ENCODE results near the gene CHD9NB.

CHD9NB gene

DNA sequence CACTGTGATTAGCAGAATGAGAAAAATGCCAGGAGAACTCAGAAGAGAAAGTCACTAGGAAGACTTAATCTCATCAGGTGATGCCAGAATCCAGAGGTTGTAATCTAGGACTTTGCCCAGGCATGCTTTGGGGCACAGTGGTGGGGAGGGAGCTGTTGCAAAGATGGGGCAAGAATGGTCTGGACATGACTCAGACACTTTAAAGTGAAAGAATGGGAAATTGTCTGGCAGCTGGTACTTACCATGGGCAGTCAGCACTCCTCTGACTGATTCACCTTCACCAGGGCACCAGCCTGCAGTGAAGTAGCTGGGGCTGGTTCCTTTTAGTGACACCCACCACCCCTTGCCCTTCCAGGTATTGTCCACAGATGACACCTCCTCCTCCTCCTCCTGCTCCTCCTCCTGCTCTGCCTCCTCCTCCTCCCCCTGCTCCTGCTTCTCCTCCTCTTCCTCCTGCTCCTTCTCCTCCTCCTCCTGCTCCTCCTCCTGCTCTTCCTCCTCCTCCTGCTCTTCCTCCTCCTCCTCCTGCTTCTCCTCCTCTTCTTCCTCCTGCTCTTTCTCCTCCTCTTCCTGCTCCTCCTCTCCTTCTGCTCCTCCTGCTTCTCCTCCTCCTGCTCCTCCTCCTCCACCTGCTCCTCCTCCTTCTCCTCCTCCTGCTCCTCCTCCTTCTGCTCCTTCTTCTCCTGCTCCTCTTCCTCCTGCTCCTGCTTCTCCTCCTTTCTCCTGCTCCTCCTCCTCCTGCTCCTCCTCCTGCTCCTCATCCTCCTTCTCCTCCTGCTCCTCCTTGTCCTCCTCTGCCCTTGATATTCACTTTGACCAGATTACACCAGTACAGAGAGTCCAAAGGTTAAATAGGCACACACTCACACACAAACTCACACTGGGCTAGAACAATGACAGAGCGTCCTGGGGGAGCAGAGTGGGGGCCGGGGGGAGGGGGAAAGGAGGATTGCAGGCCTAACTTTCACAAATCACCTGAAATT is at the start of gene CHD9NB:
Gene CHD9NB, minus strand, starts transcription at position 379 of the 983 bp plus-strand sequence. CDS start 8,739 bp downstream, outside the sequence.
- DNase-seq (ENCODE audit: low read depth) = no peak

DNA sequence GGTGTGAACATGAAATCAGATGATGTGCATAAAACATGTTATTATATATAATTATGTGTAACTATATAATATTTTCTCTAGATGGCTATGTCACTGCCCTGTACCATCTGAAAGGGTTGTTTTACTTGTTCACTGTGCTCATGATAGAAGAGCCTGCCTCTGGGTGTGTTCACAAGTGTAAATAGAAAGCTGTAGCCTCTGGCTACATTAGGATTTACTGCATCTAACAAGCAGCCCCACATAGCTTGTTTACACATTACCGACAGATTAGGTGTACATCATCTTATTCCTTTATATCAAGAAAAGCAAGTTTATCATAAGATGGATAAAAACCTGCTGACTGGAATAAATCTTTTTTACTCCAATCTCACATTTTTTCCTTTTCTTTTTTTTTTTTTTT is 48.2 kb upstream of the CHD9NB start:
- DNase-seq (ENCODE audit: low read depth) = no peak

DNA sequence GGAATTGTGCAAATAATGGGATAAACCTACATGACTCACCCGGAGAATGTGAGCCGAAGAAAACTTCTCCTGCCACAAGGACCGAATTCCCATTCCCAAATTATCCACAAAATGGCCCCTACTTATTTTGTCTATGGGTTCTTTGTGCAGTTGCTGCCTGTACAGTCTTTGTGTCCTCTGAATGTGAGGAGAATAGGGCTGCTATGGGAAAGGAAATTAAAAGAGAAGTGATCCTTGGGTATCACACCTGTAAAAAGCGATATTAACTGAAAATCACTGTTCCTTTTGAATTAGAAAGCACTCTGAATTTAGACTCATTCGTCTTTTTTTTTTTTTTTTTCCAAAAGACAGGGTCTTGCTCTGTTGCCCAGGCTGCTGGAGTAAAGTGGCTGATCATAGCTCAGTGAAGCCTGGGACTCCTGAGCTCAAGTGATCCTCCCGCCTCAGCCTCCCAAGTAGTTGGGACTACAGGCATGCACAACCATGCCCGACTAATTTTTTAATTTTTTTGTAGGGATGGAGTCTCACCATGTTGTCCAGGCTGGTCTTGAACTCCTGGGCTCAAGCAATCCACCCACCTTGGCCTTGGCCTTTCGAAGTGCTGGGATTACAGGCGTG is 47.5 kb upstream of the CHD9NB start:
- no peak for DNase-seq (ENCODE audit: low read depth)

DNA sequence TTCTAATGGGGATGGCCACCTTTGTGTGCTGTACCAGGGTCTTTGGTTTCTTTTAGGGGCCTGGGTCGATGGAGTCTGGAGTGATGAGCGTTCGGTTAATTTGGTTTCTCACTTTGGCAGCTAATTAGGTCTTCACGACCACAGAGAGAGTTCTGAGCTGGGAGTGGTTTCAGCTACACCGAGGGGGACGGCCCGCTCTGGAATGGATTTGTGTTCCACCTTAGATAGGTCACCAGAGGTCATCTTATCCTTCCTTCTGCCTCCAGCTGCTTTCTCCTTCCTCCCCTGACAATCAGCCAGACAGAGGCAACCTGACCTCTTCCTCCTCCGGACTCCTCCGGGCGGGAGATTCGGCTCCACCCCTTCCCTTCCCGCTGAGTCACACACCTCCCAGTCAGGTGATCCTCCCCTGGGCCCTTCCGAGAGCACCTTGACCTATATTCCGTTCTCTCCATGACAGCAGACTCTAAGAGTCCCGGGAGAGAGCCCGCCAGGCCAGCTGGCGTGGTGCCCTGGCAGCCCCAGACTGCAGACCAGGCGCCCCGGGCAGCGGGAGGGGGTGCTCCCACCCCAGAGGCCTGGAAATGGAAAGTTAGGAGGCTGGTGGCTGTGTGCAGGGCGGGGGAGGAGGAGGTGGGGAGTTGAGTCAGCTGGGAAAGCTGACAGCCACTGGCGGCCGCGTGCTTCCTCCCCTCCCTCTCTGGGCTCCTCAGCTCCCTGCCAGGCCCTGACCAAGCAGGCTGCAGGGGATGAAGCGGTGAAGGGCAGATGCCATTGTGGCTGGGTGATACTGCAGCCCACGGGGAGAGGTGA is 46.8 kb upstream of the CHD9NB start:
- DNase-seq (ENCODE audit: low read depth) = peak; percentile 37

DNA sequence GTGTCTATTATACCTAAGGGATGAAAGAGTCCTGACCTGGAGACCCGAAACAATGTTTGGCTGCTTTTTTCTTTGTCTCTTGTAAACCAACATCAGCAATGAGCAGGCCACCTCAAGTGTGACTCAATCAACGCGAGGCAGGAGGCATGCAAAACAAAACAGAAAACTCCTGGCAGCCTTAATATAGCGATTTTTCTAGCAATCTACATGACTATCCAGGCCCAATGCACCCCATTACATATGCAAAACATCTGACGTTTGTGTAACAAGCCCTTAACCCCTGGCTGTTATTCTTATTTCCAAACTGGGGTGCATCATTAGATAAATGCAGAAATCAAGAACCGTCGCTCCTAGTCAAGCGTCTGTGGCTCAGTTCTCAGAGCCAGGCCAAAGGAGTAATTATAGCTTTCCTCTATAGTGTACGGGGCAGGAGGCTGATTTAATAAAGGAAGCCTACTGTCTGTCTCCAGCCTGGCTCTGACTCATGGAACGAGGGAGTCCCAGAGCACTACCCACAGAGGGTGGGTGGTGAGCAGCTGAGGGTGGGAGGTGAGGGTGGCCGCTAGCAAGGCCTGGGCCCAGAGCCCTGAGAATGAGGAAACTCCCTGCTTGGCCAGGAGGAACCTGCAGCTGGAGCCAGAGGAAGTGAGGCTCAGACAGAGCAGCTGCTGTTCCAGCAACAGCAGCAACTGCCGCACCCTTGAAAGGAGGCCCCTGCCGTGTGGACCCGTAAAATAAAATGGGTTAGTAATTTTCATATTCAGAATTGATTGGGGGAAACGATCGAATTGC is 46.0 kb upstream of the CHD9NB start:
- DNase-seq (ENCODE audit: low read depth) = peak; percentile 39

DNA sequence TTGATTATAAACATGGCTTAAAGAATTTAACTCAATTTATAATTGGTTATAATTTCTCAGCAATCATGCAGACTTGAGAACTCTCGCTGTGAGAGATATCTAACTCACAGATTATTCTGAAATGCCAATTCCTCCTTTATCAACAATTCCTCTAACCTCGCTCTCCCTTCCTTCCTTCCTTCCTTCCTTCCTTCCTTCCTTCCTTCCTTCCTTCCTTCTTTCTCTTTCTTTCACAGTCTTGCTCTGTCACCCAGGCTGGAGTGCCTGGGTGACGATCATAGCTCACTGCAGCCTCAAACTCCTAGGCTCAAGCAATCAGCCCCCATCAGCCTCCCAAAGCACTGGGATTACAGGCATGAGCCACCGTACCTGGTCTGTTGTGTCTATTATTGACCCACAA is 44.5 kb upstream of the CHD9NB start:
- no peak for DNase-seq (ENCODE audit: low read depth)

DNA sequence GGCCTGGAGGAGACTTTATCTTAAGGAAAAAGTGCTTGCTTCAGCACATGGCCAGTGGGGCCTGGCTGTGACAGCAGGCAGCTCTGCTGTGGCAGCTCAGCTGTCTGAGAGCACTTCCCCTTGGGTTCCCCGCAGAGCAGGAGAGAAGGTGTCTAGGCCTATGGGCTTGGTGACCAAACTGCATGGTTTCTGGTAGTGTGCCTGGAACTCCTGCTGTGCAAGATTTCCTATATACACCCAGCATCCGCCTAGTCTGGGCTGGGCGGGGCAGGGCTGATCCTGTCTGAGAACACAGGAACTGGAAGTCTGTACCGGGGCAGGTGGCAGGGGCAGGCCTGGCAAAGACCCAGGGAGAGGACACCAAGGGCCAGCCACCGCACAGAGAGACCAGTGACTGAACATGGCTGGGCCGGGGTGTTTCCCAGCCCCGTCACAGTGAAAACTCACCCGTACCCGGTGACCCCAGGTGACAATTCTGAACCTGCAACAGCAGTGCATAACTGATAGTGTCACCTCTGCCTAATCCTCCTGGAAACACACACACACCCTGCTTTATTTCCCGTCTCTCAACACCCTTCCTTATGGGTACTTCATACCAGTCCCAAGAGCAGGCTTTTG is 41.4 kb upstream of the CHD9NB start:
- peak; percentile 2 for DNase-seq (ENCODE audit: low read depth)

DNA sequence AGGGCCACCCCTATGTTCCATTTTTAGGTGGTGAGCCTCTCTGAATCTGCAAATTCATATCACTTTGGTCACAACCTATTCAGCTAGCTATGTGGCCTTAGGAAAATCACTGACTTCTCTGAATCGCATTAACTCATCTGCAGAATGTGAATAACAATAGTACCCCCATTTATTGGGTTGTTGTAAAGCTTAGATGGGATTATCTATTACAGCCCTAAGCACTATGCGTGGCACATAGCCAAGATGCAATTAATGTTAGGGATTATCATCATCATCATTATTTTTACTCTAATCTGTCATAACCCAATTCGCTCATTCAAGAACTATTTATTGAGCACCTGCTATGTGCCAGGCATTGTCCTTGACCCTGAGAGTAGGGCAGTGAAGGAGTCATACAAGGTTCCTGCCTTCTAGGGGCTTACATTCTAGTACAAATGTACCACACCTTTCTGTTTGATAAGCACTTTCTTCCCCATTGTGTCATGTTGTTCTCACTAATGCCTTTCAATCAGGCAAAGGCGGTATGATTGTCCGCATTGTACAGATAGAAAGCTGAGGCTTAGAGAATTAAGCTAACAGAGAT is 40.6 kb upstream of the CHD9NB start:
- DNase-seq (ENCODE audit: low read depth) = no peak

DNA sequence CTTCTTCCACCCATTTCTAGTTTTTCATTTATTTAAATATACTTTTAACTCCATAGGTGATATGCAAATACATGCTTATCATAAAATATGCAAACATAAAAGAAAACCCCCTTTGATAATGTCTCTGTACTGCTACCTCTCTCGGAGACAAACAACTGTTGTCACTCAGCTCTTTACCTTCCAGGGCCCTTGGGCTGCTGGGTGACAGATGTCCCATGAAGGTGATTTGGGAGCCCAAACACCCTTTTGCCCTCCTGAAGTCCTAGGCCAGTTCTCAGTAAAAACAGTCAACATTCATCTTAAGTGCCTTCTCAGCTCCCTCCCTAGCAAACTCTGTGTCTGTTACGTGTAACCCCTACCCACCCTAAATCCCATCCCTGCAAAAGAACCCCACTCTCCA is 39.6 kb upstream of the CHD9NB start:
- no peak for DNase-seq (ENCODE audit: low read depth)

DNA sequence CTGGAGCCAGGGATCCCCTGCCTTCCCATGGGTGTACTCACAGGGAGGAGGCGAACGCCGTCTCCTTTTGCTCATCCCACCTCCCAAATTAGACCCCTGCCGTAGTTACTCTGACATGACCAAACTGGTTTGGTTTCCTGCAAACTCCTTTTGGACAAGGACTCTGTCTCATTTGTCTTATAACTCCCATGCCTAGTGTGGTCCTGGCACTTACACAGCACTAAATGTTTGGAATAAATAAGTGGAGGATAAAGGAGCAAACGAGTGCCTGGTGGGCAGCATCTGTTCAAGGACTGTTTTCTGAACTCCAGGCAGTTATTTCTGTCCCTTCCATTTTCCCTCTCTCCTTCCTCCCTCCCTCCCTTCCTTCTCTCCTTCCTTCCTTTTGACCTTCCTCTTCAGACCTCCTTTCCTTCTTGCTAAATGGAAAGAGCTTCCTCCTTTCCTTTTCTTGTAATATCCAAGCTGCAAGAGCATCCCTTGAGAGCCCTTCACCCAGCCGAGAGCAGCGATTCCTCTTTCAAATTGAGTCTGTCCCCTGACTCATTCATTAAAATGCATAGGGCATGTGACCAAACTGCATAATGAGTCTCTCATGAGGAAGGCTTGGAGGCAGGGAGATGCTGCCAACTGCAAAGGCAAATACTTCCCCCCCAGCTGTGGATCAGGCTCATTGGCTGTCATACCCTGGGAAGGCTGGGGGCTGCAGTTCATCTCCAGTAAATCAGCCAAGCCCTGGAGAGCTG is 38.9 kb upstream of the CHD9NB start:
- DNase-seq (ENCODE audit: low read depth) = no peak

DNA sequence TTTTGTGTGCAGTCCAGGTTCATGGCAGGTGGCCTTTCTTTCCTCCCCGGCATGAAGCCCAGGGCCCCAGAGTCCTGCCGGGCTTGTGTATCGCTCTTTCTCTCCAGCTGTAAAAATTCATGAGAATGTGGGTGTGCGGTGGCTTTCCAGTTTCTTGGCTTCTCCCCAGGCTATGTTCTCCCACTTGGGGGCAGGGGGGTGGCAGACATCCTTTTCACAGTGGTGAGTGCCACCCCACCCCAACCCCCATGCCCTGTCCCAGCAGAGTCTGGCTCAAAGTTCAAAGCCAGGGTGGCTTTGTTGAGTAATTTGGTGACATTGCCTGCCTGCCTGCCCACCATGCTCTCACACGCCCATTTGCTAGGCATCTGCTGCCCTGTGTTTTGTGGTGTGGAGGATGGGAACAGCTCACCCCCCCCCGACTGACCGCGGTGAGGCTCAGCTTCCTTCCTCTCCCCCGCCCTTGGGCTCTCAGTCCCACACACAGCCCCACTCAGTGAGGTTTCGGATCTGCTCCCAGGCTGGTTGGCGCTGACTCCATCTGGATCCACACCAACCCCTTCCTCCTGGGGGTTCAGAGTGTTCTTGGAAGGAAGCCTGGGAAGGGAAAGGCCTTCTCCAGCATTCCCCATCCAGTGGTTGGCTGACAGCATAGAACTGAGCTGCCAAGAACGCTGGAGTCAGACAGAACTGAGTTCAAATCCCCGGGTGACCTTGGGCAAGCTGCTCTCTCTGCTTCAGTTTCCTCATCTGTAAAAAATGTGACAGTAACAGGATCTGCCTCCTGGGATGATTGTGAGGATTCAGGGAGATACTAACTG is 38.1 kb upstream of the CHD9NB start:
- DNase-seq (ENCODE audit: low read depth) = no peak

DNA sequence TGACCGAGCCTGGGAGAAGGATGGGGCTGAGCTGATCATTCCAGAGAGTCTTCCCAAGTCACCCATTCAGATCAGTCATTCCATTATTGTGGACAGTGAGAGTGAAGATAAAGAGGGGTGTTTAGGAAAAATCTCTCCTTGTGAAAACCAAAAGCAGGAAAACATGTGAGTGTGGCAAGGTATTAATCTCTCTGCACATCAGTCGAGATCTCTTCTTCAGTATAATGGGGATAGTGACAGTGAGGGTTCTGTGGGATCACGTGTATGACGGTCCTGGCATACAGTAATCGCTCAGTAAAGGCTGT is 37.5 kb upstream of the CHD9NB start:
- no peak for DNase-seq (ENCODE audit: low read depth)

DNA sequence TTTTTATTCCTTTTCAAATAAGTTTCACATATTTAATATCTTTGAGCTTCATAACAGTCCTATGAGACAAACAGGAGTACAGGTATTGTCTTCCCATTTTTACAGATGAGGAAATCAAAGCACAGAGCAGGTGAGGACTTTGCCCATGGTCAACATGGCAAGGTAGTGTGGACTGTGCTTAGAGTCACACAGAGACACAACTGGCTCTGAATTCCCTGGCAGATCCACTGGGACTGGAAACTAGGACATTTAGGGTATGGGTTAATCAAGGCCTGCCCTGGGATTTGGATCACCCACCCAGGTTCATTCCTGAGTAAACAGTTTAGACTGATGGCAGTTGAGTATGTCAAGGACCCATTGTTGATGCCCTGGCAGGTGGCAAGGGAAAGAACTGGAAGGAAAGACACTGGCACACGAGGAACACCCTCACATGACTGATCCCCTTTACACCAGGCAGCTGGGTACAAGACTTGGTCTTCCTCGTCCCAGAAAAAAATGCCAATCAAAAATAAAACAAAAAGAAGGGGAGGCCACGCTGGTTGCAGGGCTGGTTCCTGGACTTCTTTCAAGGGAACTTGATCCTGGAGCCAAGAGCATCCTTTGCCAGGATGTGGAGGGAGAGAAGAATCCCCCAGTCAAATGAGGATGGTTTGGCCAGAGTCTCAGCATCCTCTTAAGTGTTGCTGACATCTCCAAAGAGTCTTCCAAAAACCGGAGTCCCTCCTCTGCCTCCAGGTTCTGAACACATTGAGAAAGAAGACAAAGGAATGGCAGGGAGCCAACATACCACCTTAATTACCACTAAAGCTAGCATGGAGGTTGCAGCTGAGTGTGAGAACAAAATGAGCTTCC is 37.0 kb upstream of the CHD9NB start:
- DNase-seq (ENCODE audit: low read depth) = no peak

DNA sequence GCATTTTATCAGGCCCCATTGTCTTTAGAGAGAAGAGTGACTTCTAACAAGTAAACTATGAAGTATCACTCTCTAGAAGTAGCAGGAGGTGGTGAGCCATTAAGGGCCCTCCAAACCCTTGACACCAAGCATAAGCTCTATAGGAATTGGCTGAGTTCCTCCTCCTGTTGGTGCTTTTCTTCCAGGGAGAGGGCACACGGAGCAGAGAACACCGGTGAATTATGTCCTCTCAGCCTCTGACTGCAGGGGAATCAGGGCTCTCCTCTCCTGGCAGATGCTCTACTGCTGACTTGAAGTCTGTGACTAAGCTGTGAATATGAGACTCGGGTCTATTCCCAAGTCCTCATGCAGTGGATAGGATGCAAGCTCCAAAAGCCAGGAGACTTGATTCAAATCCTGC is 34.4 kb upstream of the CHD9NB start:
- DNase-seq (ENCODE audit: low read depth) = no peak

DNA sequence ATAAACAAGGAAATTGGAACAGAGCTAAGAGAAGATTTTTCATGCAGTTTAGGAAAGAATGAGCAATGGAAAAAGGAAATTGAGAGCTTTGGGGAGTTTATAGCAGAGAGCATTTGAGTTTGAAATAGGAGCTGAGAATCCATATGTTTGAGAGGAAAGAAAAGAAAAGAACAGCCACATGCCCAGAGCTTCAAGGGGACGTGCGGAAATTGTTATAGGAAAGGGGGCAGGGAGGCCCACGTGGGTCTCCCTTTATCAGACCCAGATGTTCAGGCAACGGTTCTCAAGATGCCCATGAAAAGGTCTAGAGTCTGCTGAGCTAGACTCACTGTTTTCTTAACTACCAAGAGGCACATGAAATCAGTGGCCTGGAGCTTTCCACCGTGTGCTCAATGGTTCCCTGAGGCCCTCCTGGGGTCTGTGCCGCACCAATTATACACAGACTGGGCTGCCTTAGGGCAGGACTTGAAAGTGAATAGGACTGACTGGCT is 33.3 kb upstream of the CHD9NB start:
- DNase-seq (ENCODE audit: low read depth) = no peak

DNA sequence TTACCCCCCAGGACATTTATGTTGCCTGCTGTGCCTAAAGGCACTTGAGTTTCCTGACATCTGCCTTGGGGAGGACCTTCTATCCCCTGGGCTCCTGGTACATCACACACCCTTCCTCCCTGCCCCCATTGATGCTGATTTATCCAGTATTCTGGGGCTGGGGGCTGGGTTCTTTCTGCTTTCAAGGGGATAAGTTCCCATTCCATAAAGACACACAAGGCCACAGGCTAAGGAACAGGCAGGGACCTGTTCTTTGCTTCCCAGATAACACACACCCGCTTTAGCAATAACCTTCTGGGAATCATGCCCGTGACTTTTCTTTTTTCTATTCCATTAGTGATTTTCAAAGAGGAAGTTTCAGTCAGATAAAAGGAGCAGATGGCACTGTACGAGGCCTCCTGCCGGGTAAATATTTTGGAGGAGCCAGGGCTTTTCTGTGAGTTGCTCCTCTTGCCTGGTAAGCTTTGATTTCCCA is 32.7 kb upstream of the CHD9NB start:
- DNase-seq (ENCODE audit: low read depth) = no peak

DNA sequence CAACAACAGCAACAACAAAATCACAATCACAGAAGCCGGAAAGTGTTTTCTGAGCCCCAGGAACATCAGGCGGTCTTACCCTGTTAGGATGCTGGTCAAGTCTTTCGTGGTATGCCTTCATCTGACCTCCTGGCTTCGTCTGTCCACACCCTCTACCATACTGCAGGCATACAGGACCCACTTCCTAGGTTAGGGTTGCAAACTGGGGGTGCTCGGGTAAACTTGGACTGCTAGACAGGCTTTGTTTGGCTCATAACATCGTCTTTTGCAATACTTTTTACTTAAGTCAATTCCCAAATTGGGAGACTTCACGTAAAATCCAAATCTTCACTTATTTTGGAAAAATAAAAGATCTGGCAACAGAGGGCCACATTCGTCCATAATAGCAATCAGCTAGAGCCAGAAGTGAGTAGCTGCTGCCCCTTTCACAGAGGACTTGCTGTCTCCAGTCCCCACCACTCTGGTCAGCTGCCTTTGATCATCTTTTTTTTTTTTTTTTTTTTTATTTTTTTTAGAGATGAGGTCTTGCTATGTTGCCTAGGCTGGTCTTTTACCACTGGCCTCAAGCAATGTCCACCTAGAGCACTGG is 32.1 kb upstream of the CHD9NB start:
- DNase-seq (ENCODE audit: low read depth) = no peak

DNA sequence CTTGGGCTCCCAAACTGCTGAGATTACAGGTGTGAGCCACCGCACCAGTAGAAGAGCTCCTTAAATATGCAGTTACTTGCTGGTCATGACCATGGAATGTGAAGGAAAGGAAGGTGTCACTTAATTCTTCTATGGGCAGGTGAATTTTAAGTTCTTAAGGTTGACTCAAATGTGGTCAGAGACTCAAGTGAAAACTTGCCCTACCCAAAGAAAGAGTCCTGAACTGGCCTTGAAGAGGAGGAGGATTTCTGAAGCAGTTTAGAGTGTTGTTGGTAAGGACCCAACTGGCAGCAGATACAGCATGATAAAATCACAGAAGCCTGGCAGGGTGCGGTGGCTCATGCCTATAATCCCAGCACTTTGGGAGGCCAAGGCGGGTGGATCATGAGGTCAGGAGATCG is 31.4 kb upstream of the CHD9NB start:
- DNase-seq (ENCODE audit: low read depth) = no peak

Measured in stimulated activated CD8-positive, alpha-beta memory T cell treated with anti-CD3 and anti-CD28 coated beads, Interleukin-12 subunit alpha, Interleukin-12 subunit beta, amount 100 ng/mL, for 4 hours (primary cell).